A673 (cell line): ENCODE data around the gene NECAB2. TPM values are rescaled to one million over a fixed set of nuclear protein-coding genes. Genes with fewer than 3 reads are reported as not detected.

ENCODE experiments used
- BruUV-seq: library from RNA; stranded (reverse); fragments of 400-500 nt; replicated peaks from 2 replicates; lab custom pipeline; 2021; lab: Mats Ljungman, UMichigan
- CTCF ChIA-PET: fragments of 300-600 bp; sonication (Branson Sonifier 250); formaldehyde crosslinking; loops from one replicate; lab custom pipeline; 2022; ENCODE audit warnings: antibody characterized with exemption; lab: Charles Lee
- POLR2A ChIA-PET: fragments of 300-600 bp; sonication (Branson Sonifier 250); formaldehyde crosslinking; loops from one replicate; lab custom pipeline; 2022; ENCODE audit warnings: antibody characterized with exemption; ENCODE audit not compliant: low non-redundant PET; lab: Charles Lee
- DNase-seq: peaks from one replicate; pipeline ENCODE4 v3.0.0-alpha.2; 2015; ENCODE audit warnings: low spot score
- H3K27ac ChIP-seq: fragments of 200-600 bp; sonication (generic); 2 replicates; pipeline ENCODE4 v1.5.1; 2016; ENCODE audit warnings: mixed run types, low read depth, mild to moderate bottlenecking, mixed read lengths, antibody characterized with exemption, low read length; ENCODE audit not compliant: poor library complexity, severe bottlenecking
- H3K27me3 ChIP-seq: fragments of 200-600 bp; sonication (generic); replicated peaks from 2 replicates; pipeline ENCODE4 v1.6.1; 2017; ENCODE audit warnings: mixed run types, low read depth, mild to moderate bottlenecking, mixed read lengths, antibody characterized with exemption, low read length; ENCODE audit not compliant: insufficient read depth, poor library complexity
- H3K36me3 ChIP-seq: fragments of 200-600 bp; sonication (generic); 2 replicates; pipeline ENCODE4 v1.6.1; 2016; ENCODE audit warnings: mixed run types, mild to moderate bottlenecking, mixed read lengths, antibody characterized with exemption, low read length; ENCODE audit not compliant: insufficient read depth, poor library complexity, severe bottlenecking
- H3K4me1 ChIP-seq: fragments of 200-600 bp; sonication (generic); 2 replicates; pipeline ENCODE4 v1.6.1; 2017; ENCODE audit warnings: mixed run types, mild to moderate bottlenecking, mixed read lengths, antibody characterized with exemption, low read length; ENCODE audit not compliant: insufficient read depth, poor library complexity, severe bottlenecking
- H3K4me3 ChIP-seq: fragments of 200-600 bp; sonication (generic); 2 replicates; pipeline ENCODE4 v1.5.1; 2016; ENCODE audit warnings: low read depth, mixed run types, mild to moderate bottlenecking, mixed read lengths, low read length; ENCODE audit not compliant: poor library complexity, severe bottlenecking
- H3K9me3 ChIP-seq: fragments of 200-600 bp; sonication (generic); 2 replicates; pipeline ENCODE4 v1.6.1; 2016; ENCODE audit warnings: mixed run types, low read depth, mild to moderate bottlenecking, mixed read lengths, antibody characterized with exemption, low read length; ENCODE audit not compliant: poor library complexity, severe bottlenecking
- EZH2 ChIP-seq: fragments of 200-600 bp; sonication (generic); IDR thresholded peaks from 2 replicates; pipeline ENCODE4 v1.6.1; 2017; ENCODE audit warnings: borderline replicate concordance, low read depth, mild to moderate bottlenecking, mixed read lengths, antibody characterized with exemption, low read length; ENCODE audit not compliant: poor library complexity, severe bottlenecking
- intact Hi-C: fragments of 100-400 bp; cut with micrococcal nuclease; formaldehyde crosslinking; loops from one replicate; pipeline ENCODE4 v1.10.0; 2022; ENCODE audit not compliant: unreplicated experiment
- total RNA-seq: library from RNA; stranded (reverse); gene quantifications from 2 replicates; pipeline ENCODE4 v1.2.3, GENCODE V29; 2021
- TF ChIP-seq, protein P1 (sequence below): fragments of 300-800, 200-600 bp; sonication (generic); conservative IDR thresholded peaks from 2 replicates; pipeline ENCODE4 v1.5.1; 2017; ENCODE audit warnings: low read depth, mild to moderate bottlenecking, antibody characterized with exemption, low read length, moderate library complexity, mixed read lengths

NECAB2 gene
- total RNA-seq, 1 experiment from 2014 or later: 0.80 TPM

DNA sequence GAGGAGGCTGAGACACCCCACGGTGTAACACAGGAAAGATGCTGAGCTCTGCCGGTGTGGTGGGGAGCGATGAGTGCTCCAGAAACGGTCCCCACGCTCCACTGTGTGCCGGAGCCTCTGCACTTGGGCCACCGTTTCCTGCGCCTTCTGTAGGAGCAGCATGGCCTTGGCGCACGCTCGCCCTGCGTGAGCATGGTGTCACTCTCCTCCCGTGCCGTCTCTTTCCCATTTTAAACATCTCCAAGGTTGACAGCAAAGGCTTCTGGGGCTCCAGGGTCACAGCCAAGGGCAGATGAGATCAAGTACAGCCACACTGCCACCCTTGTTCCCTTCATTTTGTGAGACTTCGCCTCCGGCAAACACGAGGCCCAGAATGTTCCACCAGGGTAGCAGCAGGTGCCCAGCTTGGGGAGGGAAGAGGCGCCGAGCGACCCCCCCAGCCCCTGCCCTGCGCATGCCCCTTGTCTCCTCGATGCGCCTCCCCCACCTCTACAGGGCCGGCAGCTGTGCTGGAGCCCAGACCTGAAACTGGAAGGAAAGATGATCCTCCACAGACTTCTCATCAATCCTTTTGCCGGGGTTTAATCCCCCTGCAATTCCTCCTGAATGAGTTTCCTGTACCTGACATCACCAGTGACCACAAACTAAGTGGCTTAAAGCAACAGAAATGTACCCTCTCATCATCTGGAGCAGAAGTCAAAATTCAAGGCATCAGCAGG, 34.9 kb upstream of the NECAB2 start:
- TF ChIP-seq, protein P1, sequence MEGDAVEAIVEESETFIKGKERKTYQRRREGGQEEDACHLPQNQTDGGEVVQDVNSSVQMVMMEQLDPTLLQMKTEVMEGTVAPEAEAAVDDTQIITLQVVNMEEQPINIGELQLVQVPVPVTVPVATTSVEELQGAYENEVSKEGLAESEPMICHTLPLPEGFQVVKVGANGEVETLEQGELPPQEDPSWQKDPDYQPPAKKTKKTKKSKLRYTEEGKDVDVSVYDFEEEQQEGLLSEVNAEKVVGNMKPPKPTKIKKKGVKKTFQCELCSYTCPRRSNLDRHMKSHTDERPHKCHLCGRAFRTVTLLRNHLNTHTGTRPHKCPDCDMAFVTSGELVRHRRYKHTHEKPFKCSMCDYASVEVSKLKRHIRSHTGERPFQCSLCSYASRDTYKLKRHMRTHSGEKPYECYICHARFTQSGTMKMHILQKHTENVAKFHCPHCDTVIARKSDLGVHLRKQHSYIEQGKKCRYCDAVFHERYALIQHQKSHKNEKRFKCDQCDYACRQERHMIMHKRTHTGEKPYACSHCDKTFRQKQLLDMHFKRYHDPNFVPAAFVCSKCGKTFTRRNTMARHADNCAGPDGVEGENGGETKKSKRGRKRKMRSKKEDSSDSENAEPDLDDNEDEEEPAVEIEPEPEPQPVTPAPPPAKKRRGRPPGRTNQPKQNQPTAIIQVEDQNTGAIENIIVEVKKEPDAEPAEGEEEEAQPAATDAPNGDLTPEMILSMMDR: no peak
- no peak for TF ChIP-seq EZH2
- no peaks in the 10 kb centered on the region for H3K4me1 ChIP-seq
- CTCF ChIA-PET: no interaction called here
- H3K27me3 ChIP-seq: peaks cover 5% of the 10 kb centered on the region
- H3K36me3 ChIP-seq: no peaks in the 10 kb centered on the region
- POLR2A ChIA-PET: no interaction called here
- H3K9me3 ChIP-seq: no peaks in the 10 kb centered on the region
- BruUV-seq: no TSS peak
- no peak overlapping the region for H3K4me3 ChIP-seq
- intact Hi-C loops: no loop called here
- DNase-seq: no peak
- no peak overlapping the region for H3K27ac ChIP-seq

DNA sequence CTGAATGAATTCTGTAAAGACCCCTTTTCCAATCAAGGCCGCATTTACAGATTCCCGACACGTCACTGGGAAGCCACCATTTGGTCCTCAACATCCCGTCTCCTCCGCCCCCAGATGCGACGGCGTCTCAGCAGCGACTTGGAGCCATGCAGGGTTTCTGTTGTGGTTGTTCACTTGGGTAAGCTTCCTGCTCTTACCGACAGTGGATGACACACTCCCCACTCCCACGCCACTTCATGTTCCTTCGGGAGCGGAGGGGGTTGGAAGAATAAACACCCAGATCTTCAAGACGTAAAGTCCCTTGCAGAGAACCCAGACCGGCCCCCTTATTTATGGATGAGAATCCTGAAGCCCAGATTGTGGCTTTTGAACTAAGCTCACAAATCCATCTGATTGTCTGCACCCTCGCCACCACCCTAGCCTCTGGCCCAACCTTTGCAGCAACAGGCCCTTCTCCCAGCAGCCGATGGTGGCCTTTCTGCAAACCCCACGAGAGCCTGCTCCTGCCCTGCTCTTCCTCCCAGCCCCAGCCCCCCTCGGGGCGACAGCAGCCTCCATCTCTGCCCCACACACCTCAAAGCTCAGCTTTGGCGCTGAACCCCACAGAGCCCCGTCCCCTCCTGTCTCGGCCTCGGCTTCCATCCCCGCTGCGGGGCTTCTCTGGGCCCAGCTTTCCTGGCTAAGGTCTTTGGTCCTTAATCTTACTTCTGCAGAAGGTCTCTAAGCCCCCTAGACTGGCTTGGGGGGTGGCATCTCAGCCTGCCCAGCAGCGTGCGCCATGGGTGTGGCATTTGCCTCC, 34.0 kb upstream of the NECAB2 start:
- Histone ChIP-seq H3K36me3 (no peaks in the 10 kb centered on the region), H3K4me1 (no peaks in the 10 kb centered on the region), H3K27me3 (peaks cover 5% of the 10 kb centered on the region), H3K9me3 (no peaks in the 10 kb centered on the region), H3K4me3 (no peak overlapping the region), H3K27ac (no peak overlapping the region)
- CTCF ChIA-PET: no interaction called here
- POLR2A ChIA-PET: no interaction called here
- TF ChIP-seq EZH2: no peak
- TF ChIP-seq, protein P1: no peak
- DNase-seq: no peak
- no TSS peak for BruUV-seq
- intact Hi-C loops: no loop called here

DNA sequence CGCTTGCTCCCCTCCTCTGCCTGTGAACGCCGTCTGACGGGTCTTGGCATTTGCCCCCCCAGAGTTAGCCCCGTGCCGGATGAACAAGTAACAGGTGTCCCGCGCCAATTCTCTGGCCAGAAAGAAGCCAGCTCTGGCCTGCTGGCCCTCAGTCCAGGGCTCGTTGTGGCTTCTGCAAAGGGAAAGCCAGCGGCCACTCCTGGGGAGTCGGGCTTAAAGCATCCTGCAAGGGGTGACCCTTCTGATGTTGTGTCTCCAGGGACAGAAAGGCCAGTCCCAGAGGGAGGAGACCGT, 33.4 kb upstream of the NECAB2 start:
- intact Hi-C loops: no loop called here
- no peaks in the 10 kb centered on the region for H3K36me3 ChIP-seq
- no peaks in the 10 kb centered on the region for H3K9me3 ChIP-seq
- H3K27me3 ChIP-seq: peaks cover 5% of the 10 kb centered on the region
- H3K4me1 ChIP-seq: no peaks in the 10 kb centered on the region
- no peak overlapping the region for H3K27ac ChIP-seq
- no peak for DNase-seq
- TF ChIP-seq, protein P1: no peak
- BruUV-seq: no TSS peak
- ChIA-PET CTCF (no interaction called here), POLR2A (no interaction called here)
- H3K4me3 ChIP-seq: no peak overlapping the region
